Stimulated activated CD4-positive, alpha-beta T cell treated with anti-CD3 and anti-CD28 coated beads, Interleukin-12 subunit alpha, Interleukin-12 subunit beta, amount 100 ng/mL, for 48 hours (primary cell): ENCODE measurements around the gene ABCA4.

ENCODE experiments used
- DNase-seq, 3 donors: peaks; one replicate each; pipeline ENCODE4 v3.0.0-alpha.2; 2020; ENCODE audit warnings: low read depth in 2 of 3, low spot score in 1 of 3

The ABCA4 gene

DNA sequence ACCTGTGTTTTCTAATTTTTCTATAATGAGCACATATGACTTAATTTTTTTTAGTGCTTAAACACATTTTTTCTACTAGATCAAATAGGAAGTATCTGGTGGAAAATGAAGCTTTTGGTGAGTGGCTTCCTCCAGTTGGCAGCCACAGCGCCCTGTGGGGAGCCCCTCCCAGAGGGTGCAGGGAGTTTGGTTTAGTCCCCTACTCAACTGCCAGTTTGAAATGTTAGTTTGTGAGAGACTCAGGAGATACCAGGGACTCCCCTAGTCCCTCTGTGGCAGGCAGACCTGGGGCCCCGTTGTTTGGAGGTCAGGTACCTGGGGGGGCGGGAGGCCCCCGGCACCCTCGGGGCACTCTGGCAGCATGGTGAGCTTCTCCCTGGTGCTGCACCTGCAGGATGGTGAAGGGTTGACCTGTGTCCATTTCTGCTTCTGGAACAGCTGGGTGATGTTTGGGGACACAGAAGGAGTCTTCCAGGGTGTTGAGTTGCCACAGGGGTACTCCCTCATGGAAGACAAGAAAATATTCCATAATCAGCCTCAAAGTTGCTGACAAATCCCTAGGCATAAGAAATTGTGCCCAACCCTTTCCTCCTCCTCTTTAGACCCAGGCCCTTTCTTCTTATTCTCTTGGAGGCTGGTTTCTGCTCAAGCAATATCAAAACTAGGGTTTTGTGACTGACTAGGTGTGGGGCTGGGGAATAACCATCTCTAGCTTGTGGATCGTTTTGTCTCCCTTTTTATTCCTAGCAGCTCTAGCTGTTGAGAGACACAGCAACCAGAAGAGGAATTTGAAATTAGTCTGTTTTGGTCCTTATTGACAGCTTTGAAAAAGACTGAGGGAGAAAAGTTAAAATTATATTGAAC lies 91.6 kb downstream of the ABCA4 start:
- no peak for DNase-seq

GRCh38 chr1:94027721-94028515 lies 93.0 kb downstream of the ABCA4 start:
- DNase-seq: no peak

DNA sequence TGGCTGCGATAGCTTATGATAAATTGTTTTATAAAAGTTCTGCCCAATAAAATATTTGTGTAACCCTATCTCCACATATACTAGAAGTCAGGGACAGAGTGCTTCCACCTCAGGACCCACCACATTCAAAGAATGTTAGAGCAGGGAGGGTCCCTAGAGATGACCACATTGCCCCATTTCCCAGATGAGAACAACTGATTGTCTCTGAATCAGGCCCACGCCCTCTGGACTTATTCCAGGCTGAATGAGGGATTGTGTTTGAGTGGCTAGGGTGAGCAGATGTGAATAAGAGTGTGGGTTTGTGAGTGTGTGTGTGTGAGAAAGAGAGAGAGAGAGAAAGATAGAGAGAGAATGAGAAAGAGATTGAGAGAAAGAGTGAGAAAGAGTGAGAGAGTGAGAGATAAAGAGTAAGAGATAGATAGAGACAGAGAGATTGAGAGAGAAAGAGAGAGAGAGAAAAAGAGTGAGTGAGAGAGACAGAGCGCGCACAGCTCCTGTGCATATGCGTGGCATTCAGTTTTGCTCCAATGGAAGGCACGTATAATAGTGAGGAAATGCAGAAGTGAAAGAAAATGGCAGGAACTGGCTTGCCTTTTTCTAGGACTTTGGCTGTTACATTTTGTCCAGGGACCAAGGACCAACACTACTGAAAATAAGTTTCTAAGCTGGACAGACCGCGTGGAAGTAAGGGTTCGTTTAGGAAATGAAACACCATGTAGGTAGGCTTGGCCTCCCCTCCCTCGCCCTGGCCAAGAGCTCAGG lies 94.1 kb downstream of the ABCA4 start:
- no peak for DNase-seq

DNA sequence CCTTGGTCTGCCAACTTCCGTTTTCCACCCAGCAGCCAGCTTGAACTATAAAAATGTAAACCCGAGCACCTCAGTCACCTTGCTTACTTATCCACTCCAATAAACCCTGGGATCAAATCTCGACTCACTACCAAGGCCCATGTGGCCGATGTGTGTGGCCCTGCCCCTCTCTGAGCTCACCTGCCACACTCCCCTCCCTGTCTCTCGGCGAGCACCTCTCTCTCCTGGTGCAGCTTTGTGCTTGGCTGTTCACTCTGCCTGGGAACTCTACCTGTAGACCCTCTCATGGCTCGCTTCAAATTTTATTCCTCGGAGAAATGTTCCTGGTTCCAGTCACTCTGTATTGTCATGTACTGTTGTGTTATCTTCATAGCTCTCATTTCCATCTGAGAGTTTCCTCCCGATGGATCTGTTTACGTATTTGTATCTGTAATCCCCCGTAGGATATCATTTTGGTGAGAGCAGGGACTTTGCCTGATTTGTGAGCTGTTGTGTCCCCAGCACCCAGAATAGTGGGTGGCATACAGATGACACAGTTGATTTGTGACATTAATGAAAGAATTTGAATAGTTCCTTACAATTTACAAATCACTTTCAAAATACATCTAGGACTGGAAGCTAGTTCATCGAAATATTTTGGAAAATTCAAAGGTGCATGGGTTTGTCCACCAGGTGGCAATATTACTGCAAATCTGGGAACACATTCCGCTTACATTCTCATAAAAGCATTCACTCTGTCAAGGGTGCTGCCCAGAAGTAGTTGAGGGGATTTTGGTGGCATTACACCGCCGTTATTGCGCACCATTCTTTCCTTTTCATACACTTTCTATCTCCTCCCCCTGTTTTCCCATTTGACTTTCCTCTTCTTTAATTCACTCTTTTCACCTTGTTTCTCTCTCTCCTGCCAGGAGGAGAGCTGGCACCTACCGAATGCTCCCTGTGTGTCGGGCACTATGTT lies 95.3 kb downstream of the ABCA4 start:
- no peak for DNase-seq

GRCh38 chr1:94024104-94024792 lies 96.7 kb downstream of the ABCA4 start:
- no peak for DNase-seq

DNA sequence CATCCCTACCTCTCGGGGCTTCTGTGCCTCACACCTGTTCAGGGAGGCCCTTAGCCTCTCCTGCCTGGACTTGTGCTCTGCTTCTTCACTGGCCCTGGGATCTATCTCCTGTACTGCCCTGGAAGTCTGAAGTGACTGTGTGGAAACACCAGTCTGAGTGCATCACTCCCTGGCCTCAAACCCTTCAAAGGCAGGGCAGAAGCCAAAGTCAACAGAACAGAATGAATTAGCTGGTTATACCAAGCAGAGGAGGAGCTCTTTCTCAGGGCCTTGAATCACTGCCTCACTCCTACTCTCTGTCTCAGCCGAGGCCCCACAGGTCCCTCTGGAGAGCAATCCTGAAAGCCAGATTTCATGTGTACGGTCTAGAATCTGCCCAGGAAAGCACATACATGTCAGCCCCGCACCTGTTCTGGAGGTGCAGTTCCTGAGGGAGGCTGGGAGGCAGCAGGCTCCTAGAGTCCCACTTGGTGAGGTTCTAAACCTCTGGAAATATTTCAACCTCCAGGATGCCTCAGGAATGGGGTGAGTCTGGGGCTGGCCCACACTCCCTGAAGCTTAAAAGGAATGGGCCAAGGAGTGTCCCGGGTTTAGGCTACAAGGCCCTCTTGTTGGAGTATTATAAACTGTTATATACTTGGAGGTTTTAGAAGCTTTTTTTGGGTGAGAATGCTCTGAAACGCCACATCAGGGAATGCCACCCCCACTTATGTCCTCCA lies 98.3 kb downstream of the ABCA4 start:
- no peak for DNase-seq

DNA sequence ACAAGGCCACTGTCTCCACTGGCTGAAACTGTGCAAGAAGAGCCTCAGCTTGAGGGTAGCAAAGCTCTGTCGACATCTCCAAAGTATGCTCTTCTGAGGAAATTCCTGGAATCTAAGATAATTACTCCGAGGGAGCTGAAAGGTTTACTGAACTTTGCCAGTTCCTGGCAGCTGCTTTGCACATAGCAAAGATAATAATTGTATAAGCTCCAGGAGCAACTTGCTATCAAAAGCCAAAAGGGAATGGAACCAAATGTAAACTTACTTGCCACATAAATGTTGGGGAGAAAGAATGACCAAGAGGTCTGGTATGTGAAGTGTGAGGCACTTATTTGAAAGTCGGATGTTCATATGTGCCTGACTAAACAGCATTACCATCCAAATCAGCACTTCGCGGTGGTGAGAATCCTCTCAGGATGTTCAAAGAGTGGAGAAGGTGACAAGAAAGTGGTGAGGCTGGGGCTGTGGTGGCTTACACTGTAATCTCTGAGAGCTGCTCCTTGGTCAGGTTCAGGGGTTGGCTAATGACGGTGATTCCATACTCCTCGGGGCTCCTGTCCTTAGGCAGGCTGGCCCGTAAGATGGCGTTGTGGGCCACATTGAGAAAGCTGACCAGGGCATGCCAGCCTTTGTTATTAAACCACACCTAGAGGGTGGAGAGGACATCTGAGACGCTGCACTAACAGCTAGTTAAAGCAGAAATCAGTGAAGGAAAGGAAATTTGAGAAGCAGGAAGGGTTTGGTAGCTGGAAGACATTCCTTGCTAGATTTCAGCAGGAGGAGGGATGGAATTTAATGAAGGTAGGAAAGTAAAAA lies 100.0 kb downstream of the ABCA4 start:
- no peak for DNase-seq

DNA sequence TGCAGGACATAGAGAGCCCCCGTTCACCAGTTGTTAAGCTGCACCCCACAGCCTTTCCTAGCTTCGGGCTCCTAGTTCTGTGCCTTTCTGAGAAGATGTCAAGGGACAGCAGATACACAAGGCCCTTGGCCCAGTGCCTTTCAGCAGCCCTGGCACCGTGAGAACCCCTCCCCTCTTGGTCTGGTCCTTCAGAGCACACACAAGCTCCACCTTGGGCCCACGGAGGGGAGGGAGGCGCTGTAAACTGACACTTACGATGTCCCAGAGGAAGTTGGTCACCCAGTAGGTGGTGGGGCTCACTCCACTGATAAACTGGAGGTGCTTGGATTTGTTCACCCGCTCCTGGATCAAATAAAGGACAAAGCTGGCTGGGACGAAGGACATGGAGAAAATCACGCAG lies 101.6 kb downstream of the ABCA4 start:
- DNase-seq: no peak

DNA sequence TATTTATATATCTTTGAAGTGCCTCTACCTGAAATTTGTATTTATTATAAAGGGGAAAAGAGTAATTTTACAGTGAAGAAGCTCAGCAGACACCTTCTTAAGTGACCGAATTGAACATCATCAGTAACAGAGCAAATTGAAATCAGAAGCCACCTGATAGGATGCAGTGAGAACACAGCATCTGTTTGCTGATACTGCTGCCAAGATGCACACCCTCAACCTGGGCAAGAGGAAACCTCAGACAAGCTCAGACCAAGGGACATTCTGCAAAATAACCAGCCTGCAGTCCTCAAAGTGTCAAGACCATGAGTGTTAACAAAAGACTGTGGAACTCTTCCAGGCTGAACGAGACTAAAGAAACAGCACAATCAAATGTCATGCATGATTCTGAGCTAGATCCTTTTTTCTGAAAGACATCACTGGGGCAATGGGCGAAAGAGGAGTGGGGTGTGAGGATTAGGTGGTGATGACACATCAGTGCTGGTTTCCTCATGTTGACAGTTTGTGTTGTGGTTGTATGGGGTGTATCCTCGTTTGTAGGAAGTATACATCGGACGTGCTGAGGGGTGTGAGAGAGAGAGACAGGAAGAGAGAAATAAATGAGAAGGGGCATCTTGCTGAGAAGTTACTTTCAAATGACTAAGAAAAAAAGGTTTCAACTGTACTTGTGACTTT lies 103.7 kb downstream of the ABCA4 start:
- no peak for DNase-seq

DNA sequence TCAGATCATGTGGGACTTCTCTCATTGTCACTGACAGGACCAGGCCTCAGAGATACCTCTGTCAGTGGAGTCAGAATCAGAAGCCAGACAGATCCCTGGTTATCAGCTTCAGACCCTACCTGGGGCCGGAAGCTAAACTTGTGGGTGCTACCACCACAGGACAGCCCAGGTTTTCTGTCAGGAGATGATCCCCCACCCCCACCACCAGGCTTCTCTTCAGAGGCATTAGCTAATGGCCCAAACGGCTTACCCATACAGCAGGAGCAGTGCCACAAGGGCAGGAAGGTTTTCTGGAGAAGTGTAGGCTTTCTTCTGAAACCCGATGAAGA lies 105.5 kb downstream of the ABCA4 start:
- DNase-seq: no peak

DNA sequence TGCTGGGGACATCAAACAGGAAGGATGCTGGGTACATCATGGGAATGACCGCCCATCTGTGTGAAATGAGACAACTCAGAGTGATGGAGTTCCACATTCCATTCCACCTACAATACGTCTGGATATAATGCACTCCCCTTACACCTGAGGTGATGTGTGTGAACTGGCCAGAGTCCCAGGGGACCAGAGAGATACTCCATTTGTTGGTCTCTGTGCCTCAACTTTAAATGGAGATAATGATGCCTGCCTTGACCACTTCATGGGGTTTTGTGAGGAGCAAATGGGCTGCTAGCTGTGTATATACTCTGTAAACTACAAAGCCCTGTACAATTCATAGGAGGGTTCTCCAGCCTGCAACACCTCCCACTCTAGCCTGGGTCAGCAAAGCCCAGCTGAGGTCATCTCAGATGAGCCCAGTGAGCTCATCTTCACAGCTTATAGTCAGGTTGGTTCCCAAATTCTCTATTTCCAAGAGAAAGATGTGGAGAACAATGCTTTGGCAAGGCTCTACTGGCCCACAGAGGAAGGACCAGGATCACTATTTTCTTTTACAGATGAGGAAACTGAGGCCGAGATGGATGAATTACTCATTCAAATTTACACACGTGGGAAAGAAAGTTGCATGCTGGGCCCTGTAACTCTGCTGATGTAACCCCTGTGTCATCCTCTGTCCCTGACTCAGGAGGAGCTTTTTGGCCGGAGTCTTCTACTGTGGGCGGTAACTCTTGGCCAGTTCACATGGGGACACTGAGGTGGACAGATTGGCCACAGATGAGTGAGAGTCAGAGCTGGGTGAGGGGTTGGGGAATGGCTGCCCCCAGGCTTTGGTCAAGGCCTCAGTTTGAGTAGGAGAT lies 106.1 kb downstream of the ABCA4 start:
- DNase-seq: no peak

- no peak for DNase-seq
Measured at GRCh38 chr1:94014087-94014486, 106.9 kb downstream of the ABCA4 start.

- DNase-seq: no peak
Measured at GRCh38 chr1:94013367-94013878, 107.5 kb downstream of the ABCA4 start.

- DNase-seq: no peak
Measured at GRCh38 chr1:94012708-94013366, 108.1 kb downstream of the ABCA4 start.

DNA sequence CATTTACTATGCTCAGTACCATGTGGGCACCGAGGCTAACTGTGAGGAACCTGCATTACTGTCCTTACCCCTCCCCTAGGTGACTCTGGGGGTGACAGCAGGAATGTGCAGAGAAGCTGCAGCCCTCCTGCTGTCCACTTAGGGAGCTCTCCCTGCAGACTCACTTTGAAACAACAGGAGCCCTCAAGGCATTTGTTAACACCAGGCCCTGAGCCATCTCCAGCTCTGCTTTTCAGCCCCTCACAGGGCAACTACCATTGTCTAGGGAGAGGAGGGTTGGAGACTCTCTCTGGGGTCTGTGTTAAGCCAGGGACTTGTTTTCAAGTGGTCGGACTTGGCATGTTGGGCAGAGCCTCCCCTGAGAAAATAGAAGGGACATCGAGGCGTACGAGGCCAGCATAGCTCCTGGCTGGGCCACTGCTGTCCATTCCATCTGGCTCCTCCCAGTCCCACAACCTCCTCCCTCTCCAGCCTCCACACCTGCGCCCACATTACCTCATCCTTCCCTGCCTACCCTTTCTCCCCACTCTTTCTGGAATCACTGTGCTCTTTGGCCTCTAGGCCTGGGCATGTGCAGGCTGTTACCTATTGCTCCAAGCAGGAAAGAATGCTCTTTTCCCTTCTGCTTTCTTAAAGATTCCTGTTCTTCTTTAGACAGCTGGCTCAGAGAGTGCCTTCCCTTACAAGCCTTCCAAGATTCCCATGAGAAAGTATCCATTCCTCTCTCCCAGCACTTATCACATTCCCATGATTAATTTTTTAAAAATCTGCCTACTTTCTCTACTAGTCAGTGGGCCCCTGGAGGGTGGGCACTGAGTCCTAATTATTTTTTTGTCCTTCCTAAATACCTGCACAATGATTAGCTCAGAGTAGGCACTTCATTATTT lies 109.0 kb downstream of the ABCA4 start:
- no peak for DNase-seq
